ENCODE data around the gene BCAS4.

The BCAS4 gene

GRCh38 chr20:50794846-50795634 lies at the start of gene BCAS4:
BCAS4 (plus strand) TSS chr20:50795061; CDS start chr20:50795084, 23 bp downstream.
- DNase-seq: peak; percentile 95

GRCh38 chr20:50745634-50746137 lies 49.2 kb upstream of the BCAS4 start:
- peak; percentile 51 for DNase-seq

DNA sequence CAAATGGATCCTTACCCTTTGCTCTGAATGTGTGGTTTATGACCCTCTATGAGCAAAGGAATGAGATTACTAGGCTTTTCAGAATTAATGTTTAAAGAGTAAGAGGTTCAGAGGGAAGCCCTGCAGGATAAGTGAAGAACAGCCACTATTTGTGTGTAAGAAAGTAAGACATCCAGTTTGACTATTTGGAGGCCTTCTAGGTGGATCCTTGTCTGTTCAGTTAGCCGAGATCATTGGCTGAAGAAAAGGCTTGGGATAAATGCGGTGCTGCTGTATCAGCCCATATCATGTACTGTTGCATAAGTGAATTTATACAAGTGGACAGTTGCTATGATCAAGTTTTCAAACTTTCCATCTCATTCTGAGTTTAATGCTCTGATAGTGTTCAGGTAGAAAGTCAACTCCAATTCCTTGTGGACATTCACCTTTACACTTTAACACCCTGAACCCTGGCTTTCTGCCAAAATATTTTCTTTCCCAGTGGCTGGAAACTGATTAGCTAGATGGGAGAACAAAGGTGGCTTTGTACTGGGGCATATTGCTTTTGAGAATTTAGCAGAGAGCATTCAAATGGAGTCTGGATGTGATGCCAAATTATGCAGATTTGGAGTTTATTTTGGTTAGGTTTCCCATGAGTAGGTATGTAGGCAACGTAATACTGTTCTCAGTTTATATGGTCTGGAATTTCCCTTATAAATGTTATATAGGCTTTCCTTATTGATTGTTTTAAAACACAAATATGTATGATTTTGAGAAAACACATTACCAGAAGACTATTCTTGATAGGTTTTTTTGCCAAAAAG lies 48.5 kb upstream of the BCAS4 start:
- DNase-seq: peak; percentile 32

DNA sequence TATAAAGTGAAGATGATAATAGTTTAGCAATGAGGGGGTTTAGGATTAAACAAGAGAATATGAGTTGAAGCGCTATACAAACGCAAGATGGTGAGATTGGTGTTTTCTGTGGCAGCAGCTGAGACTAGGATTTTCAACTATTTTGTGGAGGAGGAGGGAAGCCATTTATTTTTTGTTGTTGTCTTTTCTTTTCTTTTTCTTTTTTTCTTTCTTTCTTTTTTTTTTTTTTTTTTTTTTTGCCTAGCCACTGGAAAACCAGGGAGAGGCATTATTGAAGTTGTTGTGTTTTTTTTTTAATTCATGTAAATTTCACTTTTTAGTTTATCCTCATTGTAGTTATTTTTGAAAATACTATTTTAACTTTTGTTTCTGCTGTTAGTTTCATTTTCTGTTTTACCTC lies 47.6 kb upstream of the BCAS4 start:
- no peak for DNase-seq

DNA sequence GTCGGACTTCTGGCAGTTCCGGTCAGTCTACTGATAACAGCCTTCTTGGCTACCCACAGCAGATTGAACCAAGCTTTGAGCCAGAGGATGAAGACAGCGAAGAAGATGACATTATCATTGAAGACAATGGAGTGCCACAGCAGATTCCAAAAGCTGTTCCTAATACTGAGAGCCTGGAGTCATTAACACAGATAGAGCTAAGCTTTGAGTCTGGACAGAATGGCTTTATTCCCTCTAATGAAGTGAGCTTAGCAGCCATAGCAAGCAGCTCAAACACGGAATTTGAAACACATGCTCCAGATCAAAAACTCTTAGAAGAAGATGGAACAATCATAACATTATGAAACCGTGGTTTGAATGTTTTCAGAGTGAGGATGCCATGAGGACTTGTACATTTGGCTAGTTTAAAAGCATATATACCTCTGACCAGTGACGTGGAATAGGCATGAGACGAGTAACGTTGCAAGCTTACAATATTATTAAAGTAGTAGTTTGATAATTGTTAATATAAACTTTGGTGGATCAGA lies 44.7 kb upstream of the BCAS4 start:
- no peak for DNase-seq

DNA sequence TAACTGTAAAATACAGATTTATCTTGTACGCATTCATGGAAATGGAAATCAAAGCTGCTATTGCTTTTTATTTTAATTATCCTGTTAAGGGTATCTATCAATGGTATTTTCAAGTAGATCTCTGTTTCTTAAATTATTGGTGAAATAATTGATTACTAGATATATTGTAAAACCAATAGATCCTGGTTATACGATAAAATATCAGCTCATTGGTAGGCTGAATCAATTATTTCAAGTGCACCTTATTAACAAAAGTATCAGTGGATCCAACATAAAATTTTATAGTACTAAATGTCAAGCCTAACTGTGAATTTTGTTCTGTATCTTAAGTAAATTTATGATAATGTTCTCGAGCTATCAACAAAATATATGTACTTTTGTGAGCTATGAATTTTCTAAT lies 41.7 kb upstream of the BCAS4 start:
- no peak for DNase-seq

GRCh38 chr20:50754420-50754819 lies 40.4 kb upstream of the BCAS4 start:
- DNase-seq: no peak

GRCh38 chr20:50756447-50756846 lies 38.4 kb upstream of the BCAS4 start:
- DNase-seq: no peak

DNA sequence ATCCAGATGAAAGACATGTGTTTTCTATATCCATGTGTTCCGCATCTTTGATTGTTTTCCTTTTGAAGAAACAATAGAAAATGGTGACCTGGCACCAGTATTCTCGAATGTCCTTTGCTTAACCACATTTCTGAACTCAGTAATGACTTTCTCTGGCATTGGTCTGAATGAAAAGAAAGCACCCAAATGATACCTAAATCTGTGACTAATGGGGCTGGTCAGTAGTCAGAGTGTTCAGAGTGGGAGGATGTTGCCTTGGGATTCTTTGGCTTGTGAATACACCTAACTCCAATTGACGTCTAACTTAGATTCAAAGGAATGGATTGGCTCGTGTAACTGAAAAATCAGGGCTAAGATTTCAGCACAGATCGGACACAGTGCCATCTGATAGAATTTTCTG lies 36.4 kb upstream of the BCAS4 start:
- DNase-seq: peak; percentile 12

GRCh38 chr20:50758992-50759391 lies 35.9 kb upstream of the BCAS4 start:
- DNase-seq: peak; percentile 36

DNA sequence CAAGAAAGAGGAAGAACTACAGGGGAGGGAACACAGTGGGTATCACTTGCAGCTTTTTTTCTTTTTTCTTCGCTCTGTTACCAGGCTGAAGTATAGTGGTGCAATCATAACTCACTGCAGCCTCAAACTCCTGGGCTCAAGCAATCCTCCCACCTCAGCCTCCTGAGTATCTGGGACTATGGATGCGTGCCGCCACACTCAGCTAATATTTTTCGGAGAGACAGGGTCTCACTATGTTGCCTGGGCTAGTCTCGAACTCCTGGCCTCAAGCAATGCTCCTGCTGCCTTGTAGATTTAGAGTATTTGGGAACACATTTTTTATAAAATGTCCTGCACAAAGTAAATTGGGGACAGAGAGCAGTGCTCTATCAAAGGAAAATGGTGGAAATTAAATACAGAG lies 35.2 kb upstream of the BCAS4 start:
- peak; percentile 24 for DNase-seq

DNA sequence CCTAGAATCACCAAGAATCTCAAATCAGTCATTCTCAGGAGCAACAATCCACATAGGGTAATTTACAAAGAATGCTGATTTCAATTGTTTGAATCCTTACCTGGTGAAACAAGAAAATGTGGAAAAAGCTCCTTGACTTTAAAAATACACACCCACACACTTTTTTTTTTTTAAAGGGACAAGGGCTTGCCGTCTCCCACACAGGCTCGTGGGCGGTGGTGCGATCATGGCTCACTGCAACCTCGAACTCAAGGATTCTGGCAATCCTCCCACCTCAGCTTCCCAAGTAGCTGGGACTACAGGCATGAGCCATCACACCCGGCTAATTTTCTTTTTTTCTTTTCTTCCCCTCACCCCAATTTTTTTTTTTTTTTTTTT lies 32.8 kb upstream of the BCAS4 start:
- no peak for DNase-seq

DNA sequence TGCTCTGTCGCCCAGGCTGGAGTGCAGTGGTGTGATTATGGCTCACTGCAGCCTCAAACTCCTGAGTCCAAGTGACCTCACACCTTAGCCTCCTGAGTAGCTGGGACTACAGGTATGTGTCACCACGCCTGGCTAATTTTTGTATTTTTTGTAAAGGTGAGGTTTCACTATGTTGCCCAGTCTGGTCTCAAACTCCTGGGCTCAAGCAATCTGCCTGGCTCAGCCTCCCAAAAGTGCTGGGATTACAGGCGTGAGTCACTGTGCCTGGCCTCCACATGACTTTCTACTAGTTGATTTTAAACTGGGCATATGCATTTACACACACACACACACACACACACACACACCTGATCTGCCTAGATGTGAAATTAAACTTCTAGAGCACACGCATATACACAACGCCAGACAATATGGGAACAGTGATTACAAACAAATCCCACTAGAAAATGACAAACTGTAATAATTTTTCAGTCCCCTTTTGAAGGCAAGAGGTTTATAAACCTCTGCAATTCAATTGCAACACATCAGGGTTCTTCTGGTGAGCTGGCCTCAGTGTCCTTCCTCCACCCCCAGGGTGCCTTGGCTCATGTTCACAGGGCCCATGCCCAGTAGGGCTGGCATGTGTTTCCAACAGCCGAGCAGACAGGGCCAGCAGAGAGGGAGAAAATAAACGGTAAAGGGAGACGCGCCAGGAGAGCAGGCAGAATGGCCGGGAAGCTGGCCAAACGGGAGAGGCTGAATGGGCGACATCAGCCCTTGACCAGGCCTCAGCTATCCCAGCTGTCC lies 32.2 kb upstream of the BCAS4 start:
- peak; percentile 74 for DNase-seq

GRCh38 chr20:50763550-50764458 lies 31.1 kb upstream of the BCAS4 start:
- DNase-seq: peak; percentile 58

GRCh38 chr20:50765251-50765650 lies 29.6 kb upstream of the BCAS4 start:
- peak; percentile 27 for DNase-seq

DNA sequence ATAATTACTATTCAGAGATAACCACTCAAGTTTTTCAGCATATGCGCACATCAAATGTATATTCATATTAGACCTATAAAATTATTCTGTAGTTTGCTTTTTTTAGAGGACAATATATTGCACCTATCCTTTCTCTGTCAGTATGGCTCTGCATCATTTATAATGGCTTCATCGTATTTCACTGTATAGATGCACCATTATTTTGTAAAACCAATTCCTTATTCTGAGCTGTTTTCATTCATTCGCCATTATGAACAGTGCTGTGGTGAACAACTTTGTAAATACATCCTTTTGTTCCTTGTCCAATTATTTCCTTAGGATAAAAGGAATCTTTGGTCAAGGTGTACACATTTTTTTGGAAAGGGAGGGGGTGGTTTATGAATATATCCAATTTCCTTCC lies 29.2 kb upstream of the BCAS4 start:
- no peak for DNase-seq

DNA sequence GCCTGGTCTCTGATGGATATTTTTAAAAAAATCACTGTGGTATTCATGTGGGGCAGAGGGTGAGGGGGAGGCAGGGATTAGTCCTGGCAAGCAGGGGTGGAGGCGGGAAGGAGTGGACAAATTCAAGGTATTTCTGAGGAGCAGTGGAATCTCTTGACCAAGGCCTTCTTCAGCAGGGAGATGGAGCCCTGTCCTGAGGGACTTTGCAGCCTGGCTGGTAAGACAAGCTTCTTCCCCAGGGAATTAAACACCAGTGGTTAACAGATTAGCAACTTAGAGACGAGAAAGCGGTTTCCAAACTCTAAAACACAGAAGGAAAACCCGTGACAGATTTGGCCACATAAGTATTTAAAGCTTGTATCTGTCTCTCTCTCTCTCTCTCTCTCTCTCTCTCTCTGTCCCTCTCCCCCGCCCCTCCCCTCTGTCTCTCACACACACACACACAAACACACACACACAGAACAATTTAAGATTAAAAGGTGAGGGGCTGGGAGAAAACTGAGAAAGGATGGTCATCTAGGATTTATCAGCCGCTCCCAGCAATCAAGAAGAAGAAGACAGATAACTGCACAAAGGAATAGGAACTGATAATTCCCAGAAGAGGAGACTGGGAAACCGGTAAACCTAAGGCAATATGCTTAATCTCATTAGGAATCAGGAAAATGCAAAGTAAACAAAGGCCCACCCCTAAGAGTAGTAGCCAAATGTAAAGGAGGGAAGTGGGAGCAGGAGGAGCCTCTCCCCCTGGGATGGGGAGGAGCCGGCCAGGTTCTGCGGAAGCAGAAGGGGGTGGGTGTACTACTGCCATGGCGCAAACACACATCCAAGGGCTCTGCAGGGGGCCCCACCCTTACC lies 27.7 kb upstream of the BCAS4 start:
- peak; percentile 57 for DNase-seq

GRCh38 chr20:50768991-50769390 lies 25.9 kb upstream of the BCAS4 start:
- peak; percentile 35 for DNase-seq

GRCh38 chr20:50769551-50770085 lies 25.2 kb upstream of the BCAS4 start:
- peak; percentile 22 for DNase-seq

DNA sequence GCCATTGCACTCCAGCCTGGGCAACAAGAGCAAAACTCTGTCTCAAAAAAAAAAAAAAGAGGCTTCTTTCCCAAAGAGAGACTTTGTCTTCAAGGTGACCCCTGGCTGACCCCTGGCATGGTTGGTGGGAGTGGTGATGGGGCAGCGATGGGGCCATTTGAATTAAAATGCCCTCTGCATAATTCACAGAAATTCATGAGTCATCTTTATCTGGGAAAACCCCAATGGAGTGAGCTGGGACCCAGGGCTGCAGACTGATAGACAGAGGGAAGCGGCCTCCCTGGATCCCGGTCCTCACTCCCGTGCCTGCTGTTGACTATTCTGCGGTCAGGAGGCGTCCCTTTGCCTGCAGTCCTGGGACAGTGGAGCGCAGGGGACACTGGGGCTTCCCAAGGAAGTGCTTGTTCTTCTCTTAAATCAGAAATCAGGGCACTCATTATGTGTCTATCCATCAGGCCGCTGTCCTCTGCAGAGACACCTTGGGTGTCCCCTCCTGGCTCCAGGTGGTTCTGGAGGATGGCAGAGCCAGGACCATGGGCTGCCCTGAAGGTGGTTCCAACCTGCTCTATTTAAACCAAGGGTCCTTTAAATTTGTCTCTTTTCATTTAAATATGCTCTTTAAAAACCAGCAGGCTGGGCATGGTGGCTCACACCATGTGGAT lies 23.3 kb upstream of the BCAS4 start:
- DNase-seq: peak; percentile 34
